ENCODE measurements around the gene ZNF8. TPM values are rescaled to one million over a fixed set of nuclear protein-coding genes. Genes with fewer than 3 reads are reported as not detected.
A peak's percentile ranks its signal among the peaks of the same experiment; 100 is the strongest.

Gene ZNF8
- total RNA-seq (1 to 10 TPM; 1.6 to 3.6 (median 2.0) TPM), polyA plus RNA-seq (1 to 10 TPM; 1.4 to 1.5 TPM)

DNA sequence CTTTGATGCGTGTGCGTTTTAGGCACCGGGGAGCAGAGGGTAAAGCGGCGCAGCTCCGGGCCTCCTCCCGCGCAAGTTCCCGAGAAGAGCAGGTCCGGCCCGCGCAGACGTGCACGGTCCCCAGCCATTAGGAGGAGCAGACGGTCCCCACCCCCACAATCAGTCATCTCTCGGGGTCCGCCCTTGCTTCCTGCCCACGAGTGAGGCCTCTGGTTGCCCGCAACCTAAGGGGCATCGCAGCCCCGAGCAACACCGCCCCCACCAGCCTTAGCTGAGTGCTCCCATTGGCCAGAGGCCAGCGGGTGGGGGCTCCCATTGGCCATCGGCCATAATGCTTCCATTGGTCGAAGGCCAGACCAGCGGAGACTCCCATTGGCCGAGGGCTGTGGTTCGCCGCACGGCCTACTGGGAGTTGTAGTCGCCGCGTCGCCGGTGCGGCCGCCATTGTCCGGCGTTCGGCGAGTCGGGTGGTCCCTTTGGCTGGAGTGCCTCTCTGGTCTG, at the start of gene ZNF8:
ZNF8 (plus strand) TSS at position 415 of the 501 bp plus-strand sequence. CDS start 127 bp downstream, outside the sequence.
- peak; percentile 94 to 98 (median 97) for DNase-seq
- Histone ChIP-seq H3K27me3 (no peaks in the 10 kb centered on the region), H3K4me3 (peak within 1 kb of the TSS; percentile 59 to 97 (median 84)), H3K27ac (peak within 1 kb of the TSS; percentile 48 to 77 (median 64)), H3K9me3 (no peaks in the 10 kb centered on the region), H3K36me3 (no peaks in the 10 kb centered on the region), H3K4me1 (peaks cover 0 to 10% (median 6%) of the 10 kb centered on the region in 3 donors)
- intact Hi-C loops (cut with DNase I): no loop called here
- 0% methylated on average over 36 to 42 of the region's 42 CpGs for WGBS, 2 donors
- FAIRE-seq: peak; percentile 90
- TF ChIP-seq, protein P1, sequence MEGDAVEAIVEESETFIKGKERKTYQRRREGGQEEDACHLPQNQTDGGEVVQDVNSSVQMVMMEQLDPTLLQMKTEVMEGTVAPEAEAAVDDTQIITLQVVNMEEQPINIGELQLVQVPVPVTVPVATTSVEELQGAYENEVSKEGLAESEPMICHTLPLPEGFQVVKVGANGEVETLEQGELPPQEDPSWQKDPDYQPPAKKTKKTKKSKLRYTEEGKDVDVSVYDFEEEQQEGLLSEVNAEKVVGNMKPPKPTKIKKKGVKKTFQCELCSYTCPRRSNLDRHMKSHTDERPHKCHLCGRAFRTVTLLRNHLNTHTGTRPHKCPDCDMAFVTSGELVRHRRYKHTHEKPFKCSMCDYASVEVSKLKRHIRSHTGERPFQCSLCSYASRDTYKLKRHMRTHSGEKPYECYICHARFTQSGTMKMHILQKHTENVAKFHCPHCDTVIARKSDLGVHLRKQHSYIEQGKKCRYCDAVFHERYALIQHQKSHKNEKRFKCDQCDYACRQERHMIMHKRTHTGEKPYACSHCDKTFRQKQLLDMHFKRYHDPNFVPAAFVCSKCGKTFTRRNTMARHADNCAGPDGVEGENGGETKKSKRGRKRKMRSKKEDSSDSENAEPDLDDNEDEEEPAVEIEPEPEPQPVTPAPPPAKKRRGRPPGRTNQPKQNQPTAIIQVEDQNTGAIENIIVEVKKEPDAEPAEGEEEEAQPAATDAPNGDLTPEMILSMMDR (IDR thresholded peaks at IDR 0.05): no peak
- peak; percentile 95 to 98 (median 96) for ATAC-seq

DNA sequence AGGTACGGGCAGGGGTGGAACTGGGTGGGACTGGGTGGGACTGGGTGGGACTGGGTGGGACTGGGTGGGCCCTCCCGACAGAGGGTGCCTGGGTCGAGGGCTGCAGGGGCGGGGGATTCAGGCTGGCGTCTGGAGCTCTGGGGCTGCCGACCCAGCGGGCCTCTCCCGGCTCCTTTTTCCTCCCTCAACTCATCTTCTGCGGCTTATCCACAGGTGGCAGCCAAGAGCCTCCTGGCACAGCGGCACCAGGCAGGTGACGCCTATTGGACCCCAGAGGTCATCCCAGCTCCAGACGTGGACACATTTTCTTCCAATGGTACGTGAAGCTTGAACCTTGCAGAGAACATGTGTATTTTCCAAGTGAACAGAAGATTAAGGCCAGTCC, 49.5 kb upstream of the ZNF8 start:
- H3K27me3 ChIP-seq: no peaks in the 10 kb centered on the region
- H3K4me1 ChIP-seq: peaks cover 0 to 6% (median 5%) of the 10 kb centered on the region in 3 donors
- peak in 3 of 4 donors; percentile 4 to 38 (median 11) for ATAC-seq
- WGBS, 2 donors: 12 to 14% methylated on average over 13 of the region's 13 CpGs
- H3K27ac ChIP-seq: no peak overlapping the region
- intact Hi-C loops (cut with DNase I): no loop called here
- H3K4me3 ChIP-seq: peak overlapping the region; percentile 46 to 90 (median 59)
- H3K9me3 ChIP-seq: no peaks in the 10 kb centered on the region
- DNase-seq: no peak
- no peak for FAIRE-seq
- peaks cover 0 to 30% (median 18%) of the 10 kb centered on the region in 3 donors for H3K36me3 ChIP-seq
- TF ChIP-seq, protein P1 (IDR thresholded peaks at IDR 0.05): no peak

DNA sequence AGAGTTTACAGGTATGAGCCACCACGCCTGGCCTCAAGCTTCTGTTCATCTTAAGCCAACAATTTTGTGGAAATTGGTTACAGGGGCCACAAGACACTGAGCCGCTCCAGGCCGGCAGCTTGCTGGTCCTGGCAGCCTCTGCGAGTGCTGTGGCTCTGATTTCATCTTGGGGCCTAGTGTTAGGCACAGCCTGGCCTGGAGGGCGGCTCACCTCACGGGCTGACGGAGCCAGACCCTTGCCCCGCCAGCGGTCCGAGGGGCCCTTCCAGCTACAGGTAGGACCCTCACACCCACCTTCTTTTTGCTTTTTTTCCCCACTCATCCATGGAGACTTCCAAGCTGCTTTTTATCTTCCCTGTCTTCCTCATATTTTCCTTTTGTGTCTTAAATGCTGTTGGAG, 41.4 kb upstream of the ZNF8 start:
- WGBS, 2 donors: 99 to 100% methylated on average over 10 of the region's 10 CpGs
- TF ChIP-seq, protein P1 (IDR thresholded peaks at IDR 0.05): no peak
- peaks cover 6 to 38% (median 26%) of the 10 kb centered on the region in 3 donors for H3K36me3 ChIP-seq
- H3K4me3 ChIP-seq: no peak overlapping the region
- intact Hi-C loops (cut with DNase I): no loop called here
- H3K27me3 ChIP-seq: no peaks in the 10 kb centered on the region
- no peak for DNase-seq
- no peak for FAIRE-seq
- H3K27ac ChIP-seq: no peak overlapping the region
- no peaks in the 10 kb centered on the region for H3K4me1 ChIP-seq
- H3K9me3 ChIP-seq: peaks cover 0 to 5% (median 0%) of the 10 kb centered on the region in 4 donors
- ATAC-seq: no peak

DNA sequence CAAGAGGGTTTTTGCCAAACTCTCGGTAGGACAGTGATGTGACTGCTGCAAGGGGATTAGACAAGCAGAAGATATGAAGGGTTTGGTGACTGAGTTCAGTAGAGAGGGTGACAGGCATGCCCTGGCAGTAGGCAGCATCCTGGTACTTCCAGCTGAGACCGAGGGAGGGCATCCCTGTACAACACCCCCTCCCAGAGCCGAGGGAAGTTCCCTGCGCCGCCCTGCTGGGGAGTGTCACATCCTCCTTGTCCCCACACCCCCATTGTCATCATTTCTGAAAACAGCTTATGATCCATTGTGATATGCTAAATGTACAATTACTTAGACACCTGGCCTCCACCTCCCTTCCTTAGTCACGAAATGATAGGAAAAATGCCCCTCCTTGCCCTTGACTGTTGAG, 35.4 kb upstream of the ZNF8 start:
- 97% methylated on average over 6 of the region's 6 CpGs for WGBS, 2 donors
- intact Hi-C loops (cut with DNase I): no loop called here
- TF ChIP-seq, protein P1 (IDR thresholded peaks at IDR 0.05): no peak
- H3K36me3 ChIP-seq: peaks cover 22 to 54% (median 51%) of the 10 kb centered on the region in 3 donors
- H3K4me3 ChIP-seq: no peak overlapping the region
- H3K4me1 ChIP-seq: no peaks in the 10 kb centered on the region
- peaks cover 0 to 7% (median 0%) of the 10 kb centered on the region in 4 donors for H3K9me3 ChIP-seq
- DNase-seq (no peak), ATAC-seq (no peak), FAIRE-seq (no peak)
- no peak overlapping the region for H3K27ac ChIP-seq
- H3K27me3 ChIP-seq: no peaks in the 10 kb centered on the region

DNA sequence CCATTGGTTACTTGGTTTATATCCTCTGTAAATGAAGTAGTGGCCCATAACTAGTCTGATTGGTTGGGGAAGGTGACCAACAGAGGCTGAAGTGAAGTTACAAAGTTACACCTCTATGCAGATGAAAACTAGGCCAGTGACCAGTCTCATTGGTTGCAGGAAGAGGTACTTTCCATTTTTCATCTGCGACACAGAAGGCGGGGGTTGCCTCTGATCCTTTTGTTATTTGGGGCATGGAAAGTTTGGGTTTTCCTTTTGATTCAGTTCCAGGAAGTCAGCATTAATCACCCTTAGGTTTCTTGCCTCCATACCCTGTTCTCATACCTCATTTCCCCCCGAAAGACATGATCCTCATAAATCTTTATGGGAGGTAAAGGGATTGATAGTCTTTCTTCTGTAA, 29.9 kb upstream of the ZNF8 start:
- intact Hi-C loops (cut with DNase I): no loop called here
- Histone ChIP-seq H3K27me3 (no peaks in the 10 kb centered on the region), H3K9me3 (peaks cover 0 to 15% (median 3%) of the 10 kb centered on the region in 4 donors), H3K4me3 (no peak overlapping the region), H3K4me1 (no peaks in the 10 kb centered on the region), H3K36me3 (peaks cover 19 to 94% (median 45%) of the 10 kb centered on the region in 3 donors), H3K27ac (no peak overlapping the region)
- TF ChIP-seq, protein P1 (IDR thresholded peaks at IDR 0.05): no peak
- DNase-seq (no peak), ATAC-seq (no peak), FAIRE-seq (no peak)
- 95 to 98% methylated on average over 3 of the region's 3 CpGs for WGBS, 2 donors
